HepG2 (cell line): ENCODE data around the gene PLA2G4D.

Source experiments
- TCF12 ChIP-seq, 2 experiments: fragments of 450-650 bp in 1 of 2; sonication (generic) in 1 of 2; formaldehyde crosslinking in 1 of 2; IDR thresholded peaks; 2 replicates each; pipeline versions ENCODE4 v1.6.1 to v1.8.0; 2017 to 2022; ENCODE audit warnings: antibody characterized with exemption in 1 of 2, mild to moderate bottlenecking in 1 of 2, missing genetic modification reagents in 1 of 2, moderate library complexity in 1 of 2
- ZNF615 ChIP-seq: sonication (generic); formaldehyde crosslinking; IDR thresholded peaks from 2 replicates; pipeline ENCODE4 v1.5.0; 2020; ENCODE audit warnings: mild to moderate bottlenecking, missing genetic modification reagents, borderline replicate concordance

GRCh38 chr15:42048821-42049200 is 45.6 kb downstream of the PLA2G4D start:
- TF ChIP-seq ZNF615 (CRISPR knock-in tag) (no peak), TCF12 (IDR thresholded peaks at IDR 0.05) (no peak), TCF12 (CRISPR knock-in tag; IDR thresholded peaks at IDR 0.05) (no peak)
